Left forelimb (tissue), 1 donor: ENCODE measurements around the gene CSKMT.
"Not testable (repeated sequence)": the region's sequence is repeated elsewhere in the genome, so short reads cannot be mapped to it uniquely, and the experiment has no call there.

Experiments used
- DNase-seq: peaks from one replicate; pipeline ENCODE4 v3.0.0-alpha.2; 2018; ENCODE audit warnings: low spot score

The CSKMT gene

DNA sequence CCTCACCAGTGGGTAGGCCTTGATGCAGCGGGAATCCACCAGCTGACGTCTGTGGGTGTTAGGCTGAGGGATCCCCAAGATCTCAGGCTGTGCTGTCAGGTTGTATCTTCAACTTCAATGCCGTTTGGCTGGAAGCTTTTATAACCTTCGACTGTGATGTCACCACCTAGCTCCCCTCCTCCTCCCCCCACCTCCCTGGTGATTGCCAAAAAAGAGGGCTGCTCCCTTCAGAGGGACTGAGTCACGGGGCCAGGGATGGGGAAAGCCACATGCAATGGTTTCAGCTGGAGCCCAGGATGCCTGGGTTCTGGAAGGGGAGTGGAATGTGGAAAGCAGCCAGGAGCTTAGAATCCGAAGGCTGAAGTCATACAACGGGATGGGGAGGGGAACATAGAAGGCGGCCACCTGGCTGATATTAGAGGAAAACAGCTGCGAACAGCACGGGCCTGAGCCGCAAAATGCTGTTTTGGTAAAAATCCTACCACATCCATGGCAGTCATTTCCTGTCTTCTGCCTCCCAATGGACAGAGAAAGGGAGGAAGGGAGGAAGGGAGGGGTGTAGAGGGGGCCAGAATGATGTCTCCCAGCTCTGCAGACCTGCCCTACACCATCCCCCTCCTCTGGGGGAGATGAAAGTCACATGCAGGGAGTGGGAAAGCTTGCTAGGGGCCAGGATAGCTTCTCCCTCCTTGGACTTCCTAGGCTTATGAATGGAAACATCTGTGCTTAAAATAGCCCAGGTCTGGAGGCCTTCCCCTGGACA lies 24.5 kb downstream of the CSKMT start, which contains the start of gene LRRN4CL:
Gene LRRN4CL (minus strand): TSS at position 110 of the 763 bp plus-strand sequence. CDS start 1,022 bp downstream, outside the sequence.
- DNase-seq, result peak; percentile 85

- not testable (repeated sequence) for DNase-seq
These were observed 28.5 kb downstream of the CSKMT start for GRCh38 chr11:62693624-62694023.

DNA sequence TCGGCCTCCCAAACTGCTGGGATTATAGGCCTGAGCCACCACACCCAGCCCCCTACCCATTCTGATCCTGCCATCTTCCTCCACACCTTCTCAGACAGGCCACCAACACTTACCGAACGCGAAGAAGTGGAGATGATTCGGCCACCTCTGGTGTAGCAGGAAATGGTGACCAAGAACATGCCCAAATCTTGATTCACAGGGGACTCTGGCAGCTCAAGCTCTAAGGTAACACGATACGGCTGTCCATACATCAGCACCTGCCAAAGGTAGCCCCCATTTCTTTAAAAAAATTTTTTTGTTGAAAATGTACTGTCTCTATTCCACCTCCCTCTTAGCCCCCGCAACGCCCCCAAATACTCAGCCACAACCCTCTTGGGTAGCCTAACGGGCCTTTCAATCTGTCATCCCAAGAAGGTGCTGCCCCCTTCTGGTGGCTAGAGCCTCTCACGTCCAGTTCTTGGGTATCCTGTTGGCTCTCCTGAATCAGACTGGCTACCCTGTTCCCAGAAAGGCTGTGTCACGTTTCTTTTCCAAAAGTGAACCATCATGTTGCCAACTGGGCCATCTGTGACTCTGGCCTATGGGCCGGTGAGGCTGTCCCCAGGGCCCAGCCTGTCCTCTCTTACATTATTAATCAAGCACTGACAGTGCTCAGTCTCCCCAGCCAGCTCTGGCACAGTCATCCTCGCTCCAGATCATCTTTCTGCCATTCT lies 29.5 kb downstream of the CSKMT start:
- DNase-seq, result peak; percentile 78

GRCh38 chr11:62702246-62702645 lies 37.1 kb downstream of the CSKMT start:
- no peak for DNase-seq

- not testable (repeated sequence) for DNase-seq
These were observed 38.8 kb downstream of the CSKMT start for GRCh38 chr11:62703921-62704320.

- DNase-seq, result no peak
These were observed 40.3 kb downstream of the CSKMT start for GRCh38 chr11:62705413-62705812.

GRCh38 chr11:62705880-62706849 lies 41.1 kb downstream of the CSKMT start:
- DNase-seq, result peak; percentile 97

DNA sequence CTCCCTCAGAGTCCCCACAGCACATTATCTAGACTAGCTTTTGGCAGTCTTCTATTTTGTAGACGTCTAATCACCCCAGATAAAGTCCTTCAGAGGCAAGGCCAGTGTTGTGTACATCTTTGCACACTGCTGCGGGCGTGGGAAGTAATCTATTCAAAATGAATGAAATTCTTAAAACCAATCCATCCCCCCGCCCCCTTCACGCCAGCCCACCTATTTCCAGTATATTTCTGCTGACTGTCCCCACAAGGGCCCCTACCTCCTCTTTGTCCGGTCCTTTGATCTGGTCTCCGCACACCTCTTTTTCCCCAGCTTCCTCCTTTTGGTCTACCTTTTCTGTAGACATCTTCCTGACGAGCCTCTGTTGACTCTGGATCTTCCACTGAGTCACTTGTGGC lies 41.7 kb downstream of the CSKMT start:
- DNase-seq, result no peak

GRCh38 chr11:62707277-62707861 lies 42.3 kb downstream of the CSKMT start, which contains the start of the genes BSCL2 and GNG3:
BSCL2 (minus strand) TSS chr11:62707424; CDS start chr11:62707195, 229 bp downstream.
GNG3 (plus strand) TSS chr11:62707676; CDS start chr11:62708296, 620 bp downstream.
- DNase-seq, result no peak

DNA sequence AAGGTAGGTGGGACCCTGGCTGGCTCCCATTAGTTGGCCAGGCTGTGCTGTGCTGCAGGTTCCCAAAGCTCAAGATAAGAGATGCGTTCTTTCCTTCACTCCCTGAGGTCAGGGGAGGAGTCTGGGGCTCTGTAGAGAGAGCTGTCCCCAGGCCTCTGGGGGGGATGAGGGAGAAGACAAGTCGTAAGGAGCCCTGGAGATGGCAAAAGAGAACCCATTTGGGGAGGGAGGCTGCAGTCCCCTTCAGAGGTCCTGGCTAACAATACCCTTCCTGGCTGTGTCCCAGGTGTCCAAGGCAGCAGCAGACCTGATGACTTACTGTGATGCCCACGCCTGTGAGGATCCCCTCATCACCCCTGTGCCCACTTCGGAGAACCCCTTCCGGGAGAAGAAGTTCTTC lies 43.3 kb downstream of the CSKMT start:
- DNase-seq, result no peak

DNA sequence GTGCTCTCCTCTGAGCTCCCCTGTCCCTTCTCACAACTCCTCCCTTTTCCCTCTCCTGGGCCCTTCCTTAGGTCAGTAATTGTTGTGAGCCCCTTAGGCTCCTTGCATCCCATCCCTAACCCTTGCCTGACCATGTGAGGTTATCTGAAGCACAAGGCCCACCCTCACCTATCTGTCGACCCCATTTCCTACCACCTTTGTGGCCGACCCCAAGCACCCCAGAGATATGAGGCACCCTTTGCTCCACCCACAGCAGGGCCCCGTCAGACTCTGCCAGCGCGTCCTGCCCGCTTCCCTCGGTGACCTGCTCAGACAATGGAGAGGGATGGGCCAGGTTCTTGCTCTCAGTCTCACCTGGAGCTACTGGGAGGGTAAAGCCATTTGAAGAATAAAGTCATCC lies 43.7 kb downstream of the CSKMT start:
- DNase-seq, result no peak

DNA sequence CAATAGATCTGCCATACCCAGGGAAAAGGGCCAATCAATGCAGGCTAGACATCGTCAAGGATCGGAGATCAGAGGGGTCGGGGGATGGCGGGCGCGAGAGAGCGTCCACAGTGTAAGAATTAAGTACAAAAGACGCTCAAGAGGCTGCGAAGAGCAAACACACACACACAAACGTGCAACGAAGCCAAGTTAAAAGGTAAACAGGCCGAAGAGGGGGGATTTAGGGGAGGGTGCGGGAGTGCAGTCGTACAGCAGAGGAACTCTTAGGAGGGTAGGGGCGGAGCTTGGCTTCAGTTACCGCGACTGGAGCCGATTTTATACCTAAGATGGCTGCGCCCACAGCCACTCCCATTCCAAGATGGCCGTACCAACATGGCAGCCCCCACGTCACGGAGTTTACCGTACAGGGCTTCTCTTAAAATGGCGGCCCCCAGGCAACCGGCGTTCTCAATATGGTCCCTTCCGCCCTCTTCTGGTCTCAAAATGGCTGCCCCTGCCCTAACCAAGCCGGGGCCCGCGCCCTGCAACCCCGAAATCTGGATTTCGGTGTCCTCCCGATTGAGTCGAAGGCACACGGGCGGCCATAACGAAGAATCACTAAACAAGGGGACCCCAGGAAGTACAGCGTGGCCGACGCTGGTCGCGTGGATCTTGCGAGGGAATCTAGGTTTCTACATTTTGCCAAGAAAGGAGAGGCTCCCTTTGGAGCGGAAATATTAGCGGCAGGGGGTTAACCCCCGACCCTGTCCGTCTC lies 44.3 kb downstream of the CSKMT start:
- DNase-seq, result peak; percentile 96

DNA sequence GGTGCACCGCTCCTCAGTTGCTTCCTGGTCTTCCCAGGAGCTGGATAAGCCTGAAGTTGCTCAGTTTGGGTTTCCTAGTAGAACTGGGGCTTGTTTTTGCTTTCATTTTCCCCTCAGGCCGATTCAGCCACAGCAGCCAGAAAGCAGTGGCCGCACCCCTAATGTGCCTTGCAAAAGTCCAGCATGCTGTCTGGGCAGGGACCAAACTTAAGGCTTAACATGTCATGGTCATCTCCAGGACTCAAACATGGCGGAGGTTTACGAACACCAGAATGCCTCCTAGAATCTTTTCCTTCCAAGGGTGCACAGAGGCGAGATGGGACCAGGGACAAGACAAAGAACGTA lies 44.9 kb downstream of the CSKMT start:
- no peak for DNase-seq

- DNase-seq, result no peak
These were observed 47.2 kb downstream of the CSKMT start for GRCh38 chr11:62712276-62712812.

- DNase-seq, result no peak
These were observed 47.7 kb downstream of the CSKMT start for GRCh38 chr11:62712861-62713260.

DNA sequence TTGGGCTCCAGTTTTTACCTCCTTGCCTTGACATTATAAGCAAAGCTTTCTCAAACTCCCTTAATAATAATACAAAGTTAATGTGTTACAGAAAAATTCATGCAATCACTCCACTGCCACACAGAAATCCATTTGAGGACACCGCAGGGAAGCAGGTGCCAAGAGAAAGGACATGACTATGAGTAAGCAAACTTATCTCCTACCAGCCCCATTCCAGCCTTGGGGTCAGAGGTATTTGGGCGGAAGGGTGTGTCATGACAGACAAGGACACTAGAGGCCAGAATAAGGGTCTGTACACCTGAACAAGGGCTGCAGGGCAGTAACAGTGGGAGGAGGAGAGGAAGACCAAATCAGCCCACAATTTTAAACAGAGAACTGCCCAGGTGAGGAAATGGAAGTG lies 48.2 kb downstream of the CSKMT start:
- DNase-seq, result no peak

DNA sequence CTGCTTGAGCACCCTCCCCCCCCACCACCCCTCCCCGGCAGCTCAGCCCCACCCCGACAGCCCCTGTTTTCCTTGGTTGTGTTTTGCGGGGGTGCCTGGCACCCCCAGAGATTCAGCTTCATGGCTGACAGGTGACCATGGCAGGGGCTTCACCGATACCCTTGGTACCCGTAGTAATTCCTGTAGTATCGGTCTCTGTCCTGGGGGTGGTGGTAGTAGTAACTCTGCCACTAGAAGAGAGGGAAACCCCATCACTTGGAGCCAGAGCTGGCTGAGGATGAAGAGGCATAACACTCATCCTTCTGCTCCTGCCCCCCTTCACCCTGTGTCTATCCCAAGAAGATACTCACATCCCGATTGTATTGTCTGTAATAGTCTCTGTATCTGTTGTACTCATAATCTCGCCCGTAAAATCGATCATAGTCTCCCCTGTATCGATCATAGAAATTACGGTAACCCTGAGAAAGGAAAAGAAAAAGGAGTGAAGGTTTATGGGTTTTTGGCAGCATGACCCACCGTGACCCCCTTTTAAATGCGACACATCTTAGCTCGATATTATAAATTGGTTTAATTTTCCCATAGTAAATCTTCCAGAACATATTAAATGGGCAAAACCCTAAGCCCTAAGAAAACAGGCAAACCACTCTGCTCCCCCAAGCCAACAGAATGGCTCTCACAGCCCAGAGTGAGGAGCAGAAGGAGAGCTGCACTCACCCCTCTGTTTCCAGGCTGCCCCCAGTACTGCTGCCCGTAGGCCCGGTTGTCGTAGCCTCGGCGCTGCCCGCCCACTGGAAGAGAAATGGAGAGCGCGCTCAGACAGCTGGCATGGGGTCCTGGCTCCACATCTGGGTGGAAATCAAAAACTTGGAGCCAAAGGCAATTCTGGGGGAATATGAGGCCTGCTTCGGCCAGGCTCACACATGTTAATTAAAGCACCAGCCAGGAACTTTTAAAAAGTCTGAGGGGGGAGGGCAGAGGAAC lies 50.3 kb downstream of the CSKMT start:
- no peak for DNase-seq

- no peak for DNase-seq
These were observed 51.1 kb downstream of the CSKMT start for GRCh38 chr11:62716206-62716605.

DNA sequence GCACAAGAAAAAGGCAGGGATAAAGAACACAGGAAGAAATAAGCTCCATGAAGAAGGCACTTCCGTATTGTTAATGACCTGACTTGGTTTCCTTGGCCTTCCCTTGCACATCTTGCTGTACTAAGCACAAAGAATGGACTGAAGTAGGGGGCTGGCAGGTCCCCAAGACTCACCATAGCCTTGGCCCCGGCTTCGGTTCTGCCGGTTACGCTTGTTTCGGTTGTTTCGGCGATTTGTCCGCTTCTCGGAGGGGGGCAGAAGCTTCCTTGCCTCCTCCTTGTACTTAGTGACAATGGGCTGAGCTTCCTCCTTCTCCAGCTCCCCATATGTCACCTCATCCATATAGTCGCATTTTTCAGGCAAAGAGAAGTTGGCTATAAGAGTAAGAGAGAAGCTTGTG lies 51.7 kb downstream of the CSKMT start:
- DNase-seq, result no peak
